Astrocyte (in vitro differentiated cells and primary cell): ENCODE results near the gene RNU1-1. TPM values are rescaled to one million over a fixed set of nuclear protein-coding genes. Genes with fewer than 3 reads are reported as not detected.
"Not testable (repeated sequence)": the region's sequence is repeated elsewhere in the genome, so short reads cannot be mapped to it uniquely, and the experiment has no call there.

Experiments
- DNase-seq: peaks from one replicate; pipeline ENCODE4 v3.0.0-alpha.2; 2010; ENCODE audit warnings: low read depth
- FAIRE-seq: peaks from 2 replicates; lab custom pipeline; 2011; peaks lifted over from hg19 to GRCh38; lab: Jason Lieb, UNC
- H2AFZ ChIP-seq: 2 replicates; pipeline ENCODE4 v1.6.0; 2012; ENCODE audit warnings: low read depth, low read length, inconsistent platforms
- H3K27ac ChIP-seq: 2 replicates; pipeline ENCODE4 v1.5.1; 2011; ENCODE audit warnings: low read depth, low read length, inconsistent platforms
- H3K27me3 ChIP-seq: 2 replicates; pipeline ENCODE4 v1.6.0; 2011; ENCODE audit warnings: low read length, inconsistent platforms; ENCODE audit not compliant: insufficient read depth
- H3K36me3 ChIP-seq: 2 replicates; pipeline ENCODE4 v1.5.1; 2011; ENCODE audit warnings: low read length, inconsistent platforms; ENCODE audit not compliant: insufficient read depth
- H3K4me1 ChIP-seq: 2 replicates; pipeline ENCODE4 v1.5.1; 2011; ENCODE audit warnings: low read length, inconsistent platforms; ENCODE audit not compliant: insufficient read depth
- H3K4me2 ChIP-seq: 2 replicates; pipeline ENCODE4 v1.6.0; 2012; ENCODE audit warnings: low read length, inconsistent platforms
- H3K4me3 ChIP-seq: 2 replicates; pipeline ENCODE4 v1.5.1; 2011; ENCODE audit warnings: low read depth, mild to moderate bottlenecking, low read length, inconsistent platforms; ENCODE audit not compliant: insufficient read depth
- H3K79me2 ChIP-seq: 2 replicates; pipeline ENCODE4 v1.6.0; 2012; ENCODE audit warnings: mild to moderate bottlenecking, low read length, inconsistent platforms; ENCODE audit not compliant: insufficient read depth
- H3K9ac ChIP-seq: 2 replicates; pipeline ENCODE4 v1.6.0; 2012; ENCODE audit warnings: mild to moderate bottlenecking, low read length, inconsistent platforms
- H3K9me3 ChIP-seq: 2 replicates; pipeline ENCODE4 v1.5.1; 2012; ENCODE audit warnings: low read depth, mild to moderate bottlenecking, low read length, inconsistent platforms; ENCODE audit not compliant: insufficient read depth
- H4K20me1 ChIP-seq: 2 replicates; pipeline ENCODE4 v1.6.0; 2012; ENCODE audit warnings: low read length, inconsistent platforms; ENCODE audit not compliant: insufficient read depth
- H3K27ac Mint-ChIP-seq: one replicate; pipeline ENCODE4 v1.8.0; 2021; ENCODE audit warnings: mild to moderate bottlenecking, mixed read lengths; ENCODE audit not compliant: unreplicated experiment
- H3K27me3 Mint-ChIP-seq: one replicate; pipeline ENCODE4 v1.8.0; 2021; ENCODE audit warnings: low read depth, mixed read lengths; ENCODE audit not compliant: unreplicated experiment
- H3K36me3 Mint-ChIP-seq: one replicate; pipeline ENCODE4 v1.8.0; 2021; ENCODE audit warnings: low read depth, mixed read lengths; ENCODE audit not compliant: unreplicated experiment
- H3K4me1 Mint-ChIP-seq: one replicate; pipeline ENCODE4 v1.8.0; 2021; ENCODE audit warnings: low read depth, mixed read lengths; ENCODE audit not compliant: unreplicated experiment
- H3K4me3 Mint-ChIP-seq: one replicate; pipeline ENCODE4 v1.8.0; 2021; ENCODE audit warnings: mild to moderate bottlenecking, moderate library complexity, mixed read lengths; ENCODE audit not compliant: unreplicated experiment
- H3K9me3 Mint-ChIP-seq: one replicate; pipeline ENCODE4 v1.8.0; 2021; ENCODE audit warnings: mild to moderate bottlenecking, mixed read lengths; ENCODE audit not compliant: unreplicated experiment
- EZH2 ChIP-seq: IDR thresholded peaks from 2 replicates; pipeline ENCODE4 v1.6.1; 2012; ENCODE audit warnings: mild to moderate bottlenecking, low read length, inconsistent platforms; ENCODE audit not compliant: insufficient read depth
- total RNA-seq: library from RNA; stranded (reverse); gene quantifications from 2 replicates; pipeline ENCODE4 v1.2.1, GENCODE V29; 2021
- TF ChIP-seq, protein P1 (sequence below): IDR thresholded peaks from 2 replicates; pipeline ENCODE4 v1.5.1; 2011; ENCODE audit warnings: low read depth, mild to moderate bottlenecking, inconsistent platforms, low read length, moderate library complexity; ENCODE audit not compliant: insufficient read depth

The RNU1-1 gene
- total RNA-seq, 1 donor from 2014 or later, result 1,356 TPM

DNA sequence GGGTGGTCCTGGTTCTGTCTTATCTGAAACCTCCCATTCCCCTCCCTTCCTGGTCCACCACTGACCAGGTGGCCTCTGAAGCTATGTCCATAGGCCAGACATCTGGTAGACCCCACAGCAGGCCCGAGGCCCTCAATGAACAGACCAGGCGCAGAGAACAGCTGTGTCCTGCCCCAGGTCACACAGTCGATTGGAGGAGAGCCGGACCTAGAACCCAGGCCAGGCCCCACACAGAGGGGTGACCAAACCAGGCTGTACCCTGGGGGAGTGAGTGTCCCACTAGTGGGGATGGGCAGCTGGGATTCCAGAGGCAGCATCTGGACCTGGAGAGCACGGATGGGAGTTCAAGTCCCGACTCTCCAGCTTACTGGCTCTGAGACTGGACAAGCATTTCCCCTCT, 29.2 kb downstream of the RNU1-1 start:
- no peak for TF ChIP-seq EZH2
- TF ChIP-seq, protein P1, sequence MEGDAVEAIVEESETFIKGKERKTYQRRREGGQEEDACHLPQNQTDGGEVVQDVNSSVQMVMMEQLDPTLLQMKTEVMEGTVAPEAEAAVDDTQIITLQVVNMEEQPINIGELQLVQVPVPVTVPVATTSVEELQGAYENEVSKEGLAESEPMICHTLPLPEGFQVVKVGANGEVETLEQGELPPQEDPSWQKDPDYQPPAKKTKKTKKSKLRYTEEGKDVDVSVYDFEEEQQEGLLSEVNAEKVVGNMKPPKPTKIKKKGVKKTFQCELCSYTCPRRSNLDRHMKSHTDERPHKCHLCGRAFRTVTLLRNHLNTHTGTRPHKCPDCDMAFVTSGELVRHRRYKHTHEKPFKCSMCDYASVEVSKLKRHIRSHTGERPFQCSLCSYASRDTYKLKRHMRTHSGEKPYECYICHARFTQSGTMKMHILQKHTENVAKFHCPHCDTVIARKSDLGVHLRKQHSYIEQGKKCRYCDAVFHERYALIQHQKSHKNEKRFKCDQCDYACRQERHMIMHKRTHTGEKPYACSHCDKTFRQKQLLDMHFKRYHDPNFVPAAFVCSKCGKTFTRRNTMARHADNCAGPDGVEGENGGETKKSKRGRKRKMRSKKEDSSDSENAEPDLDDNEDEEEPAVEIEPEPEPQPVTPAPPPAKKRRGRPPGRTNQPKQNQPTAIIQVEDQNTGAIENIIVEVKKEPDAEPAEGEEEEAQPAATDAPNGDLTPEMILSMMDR, result no peak
- H3K27me3 Mint-ChIP-seq, result no peaks in the 10 kb centered on the region
- peaks cover 10% of the 10 kb centered on the region for H3K36me3 Mint-ChIP-seq

DNA sequence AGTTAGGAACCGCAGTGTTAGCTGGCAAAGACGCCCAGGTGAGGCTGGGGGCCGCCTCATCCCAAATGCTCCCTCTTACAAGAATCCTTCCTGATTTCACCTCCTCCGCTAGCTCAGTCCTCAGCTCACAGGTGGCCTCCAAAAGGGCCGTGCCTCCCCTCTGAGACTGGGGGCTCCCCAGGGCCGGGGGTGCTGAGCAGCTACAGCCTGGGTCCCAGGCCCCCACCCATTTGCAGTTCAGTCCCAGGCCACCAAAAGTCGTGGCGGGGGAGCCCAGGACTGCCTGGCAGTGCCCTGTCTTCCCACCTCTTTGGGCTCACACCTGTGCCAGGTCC, 29.6 kb downstream of the RNU1-1 start:
- no peaks in the 10 kb centered on the region for H3K27me3 ChIP-seq
- H3K27me3 Mint-ChIP-seq, result no peaks in the 10 kb centered on the region
- H3K4me3 ChIP-seq, result no peak overlapping the region
- DNase-seq, result no peak
- H3K4me2 ChIP-seq, result no peak overlapping the region
- H3K27ac Mint-ChIP-seq, result no peak overlapping the region
- no peaks in the 10 kb centered on the region for H4K20me1 ChIP-seq
- no peaks in the 10 kb centered on the region for H3K36me3 ChIP-seq
- H2AFZ ChIP-seq, result no peak overlapping the region
- no peaks in the 10 kb centered on the region for H3K4me1 Mint-ChIP-seq
- no peak overlapping the region for H3K27ac ChIP-seq
- no peak for TF ChIP-seq EZH2
- TF ChIP-seq, protein P1, result no peak
- no peak overlapping the region for H3K4me3 Mint-ChIP-seq
- H3K79me2 ChIP-seq, result no peaks in the 10 kb centered on the region
- no peak for FAIRE-seq
- H3K9ac ChIP-seq, result no peak overlapping the region
- peaks cover 10% of the 10 kb centered on the region for H3K36me3 Mint-ChIP-seq
- no peaks in the 10 kb centered on the region for H3K9me3 ChIP-seq
- no peaks in the 10 kb centered on the region for H3K9me3 Mint-ChIP-seq
- no peaks in the 10 kb centered on the region for H3K4me1 ChIP-seq

More for the DNA sequence above, 29.2 kb downstream of the RNU1-1 start:
- no peak overlapping the region for H3K9ac ChIP-seq
- H3K79me2 ChIP-seq, result no peaks in the 10 kb centered on the region
- H3K36me3 ChIP-seq, result no peaks in the 10 kb centered on the region
- H3K4me1 ChIP-seq, result no peaks in the 10 kb centered on the region
- FAIRE-seq (no peak), DNase-seq (no peak)
- Mint-ChIP-seq H3K9me3 (no peaks in the 10 kb centered on the region), H3K4me1 (no peaks in the 10 kb centered on the region), H3K27ac (no peak overlapping the region), H3K4me3 (no peak overlapping the region)
- H3K4me2 ChIP-seq, result no peak overlapping the region
- no peak overlapping the region for H3K4me3 ChIP-seq
- H2AFZ ChIP-seq, result no peak overlapping the region
- H3K27ac ChIP-seq, result no peak overlapping the region
- no peaks in the 10 kb centered on the region for H3K9me3 ChIP-seq
- H4K20me1 ChIP-seq, result no peaks in the 10 kb centered on the region
- H3K27me3 ChIP-seq, result no peaks in the 10 kb centered on the region

DNA sequence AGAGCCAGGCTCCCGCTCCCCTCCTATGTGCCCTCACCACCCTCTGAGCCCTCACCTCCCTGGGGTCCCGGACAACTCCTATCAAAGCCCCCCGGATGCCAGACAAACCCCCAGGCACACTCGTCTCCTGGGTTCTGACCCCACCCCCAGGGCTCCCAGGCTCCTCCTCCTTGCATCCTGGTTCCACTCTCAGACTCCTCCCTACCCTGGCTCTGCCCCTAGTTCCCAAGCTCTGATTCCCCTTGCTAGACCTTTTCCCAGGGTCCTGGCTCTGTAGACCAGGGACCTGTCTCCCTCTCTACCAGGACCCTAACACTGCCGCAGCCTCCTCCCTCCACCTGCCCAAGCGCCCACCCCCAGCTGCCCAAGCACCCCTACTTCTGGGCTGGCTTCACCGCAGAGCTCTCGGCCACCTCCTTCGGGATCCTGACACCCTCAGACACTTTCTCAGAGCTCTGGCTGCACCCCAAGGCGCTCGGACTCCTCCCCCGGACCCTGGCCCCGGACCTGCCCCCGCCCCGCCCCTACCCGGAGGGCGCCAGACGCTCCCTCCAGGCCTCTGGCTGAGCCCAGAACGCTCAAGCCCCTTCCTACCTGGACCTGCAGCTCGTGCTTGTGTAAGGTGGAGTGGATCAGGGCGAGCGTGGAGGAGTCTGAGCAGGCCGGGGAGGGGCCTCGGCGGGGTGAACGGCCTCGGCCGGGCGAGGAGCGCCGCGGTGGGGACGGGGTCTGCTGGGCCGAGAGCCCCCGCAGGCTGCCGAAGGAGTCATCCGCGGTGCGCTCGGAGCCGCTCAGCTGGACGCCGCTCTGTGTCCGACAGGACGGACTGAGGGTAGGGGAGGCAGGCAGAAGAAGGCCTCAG, 30.2 kb downstream of the RNU1-1 start:
- not testable (repeated sequence) for FAIRE-seq, H2AFZ ChIP-seq, H3K4me1 ChIP-seq, H3K27ac ChIP-seq, H3K4me3 Mint-ChIP-seq, H3K36me3 ChIP-seq, H3K9me3 Mint-ChIP-seq, DNase-seq, H3K9me3 ChIP-seq, H4K20me1 ChIP-seq, H3K79me2 ChIP-seq, H3K9ac ChIP-seq, H3K27me3 ChIP-seq, H3K4me2 ChIP-seq, H3K27me3 Mint-ChIP-seq, H3K27ac Mint-ChIP-seq, H3K4me3 ChIP-seq, H3K4me1 Mint-ChIP-seq
- peaks cover 10% of the 10 kb centered on the region for H3K36me3 Mint-ChIP-seq

DNA sequence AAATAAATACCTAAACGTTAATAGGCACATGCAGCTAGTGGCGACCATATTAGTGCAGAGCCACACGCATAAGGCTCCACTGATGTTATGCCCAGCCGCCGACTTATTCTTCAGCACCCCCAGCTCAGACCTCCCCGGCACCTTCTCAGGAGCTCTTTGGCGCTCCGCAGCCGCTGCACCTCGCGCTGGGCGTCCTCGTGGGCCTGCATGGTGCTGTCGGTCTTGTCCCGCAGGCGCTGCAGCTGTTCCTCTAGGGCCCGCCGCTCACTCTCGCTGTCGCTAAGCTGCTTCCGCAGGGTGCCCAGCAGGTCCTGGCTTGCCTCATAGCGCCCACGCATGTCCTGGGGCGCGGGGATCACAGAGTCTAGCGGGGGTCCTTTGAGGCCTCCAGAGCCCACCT, 30.9 kb downstream of the RNU1-1 start:
- not testable (repeated sequence) for DNase-seq, H3K9me3 Mint-ChIP-seq, H3K27ac ChIP-seq, H3K27me3 ChIP-seq, H3K4me1 Mint-ChIP-seq, H3K9me3 ChIP-seq, H3K36me3 Mint-ChIP-seq, H3K79me2 ChIP-seq, H2AFZ ChIP-seq, H3K27ac Mint-ChIP-seq, H3K4me3 Mint-ChIP-seq, FAIRE-seq, H3K9ac ChIP-seq, H3K4me1 ChIP-seq, H3K4me3 ChIP-seq, H4K20me1 ChIP-seq, H3K4me2 ChIP-seq, H3K27me3 Mint-ChIP-seq, H3K36me3 ChIP-seq
